AG09309 (cell line): Measurements from ENCODE around the gene KIAA0513.
A peak's percentile ranks its signal among the peaks of the same experiment; 100 is the strongest.

Experiments used
- DNase-seq: peaks from one replicate; pipeline ENCODE4 v3.0.0-alpha.2; 2010; ENCODE audit warnings: low read depth
- H3K4me3 ChIP-seq: 2 replicates; pipeline ENCODE4 v1.5.1; 2011; ENCODE audit warnings: mild to moderate bottlenecking, low read depth, low read length, moderate library complexity; ENCODE audit not compliant: control insufficient read depth
- TF ChIP-seq, protein P1 (sequence below): IDR thresholded peaks from 2 replicates; pipeline ENCODE4 v1.5.1; 2011; ENCODE audit warnings: mild to moderate bottlenecking, low read depth, low read length, inconsistent platforms; ENCODE audit not compliant: insufficient read depth, control insufficient read depth; ENCODE audit errors: missing control alignments

Gene KIAA0513

GRCh38 chr16:85126394-85126704 is 98.8 kb downstream of the KIAA0513 start:
- DNase-seq = no peak
- TF ChIP-seq, protein P1, sequence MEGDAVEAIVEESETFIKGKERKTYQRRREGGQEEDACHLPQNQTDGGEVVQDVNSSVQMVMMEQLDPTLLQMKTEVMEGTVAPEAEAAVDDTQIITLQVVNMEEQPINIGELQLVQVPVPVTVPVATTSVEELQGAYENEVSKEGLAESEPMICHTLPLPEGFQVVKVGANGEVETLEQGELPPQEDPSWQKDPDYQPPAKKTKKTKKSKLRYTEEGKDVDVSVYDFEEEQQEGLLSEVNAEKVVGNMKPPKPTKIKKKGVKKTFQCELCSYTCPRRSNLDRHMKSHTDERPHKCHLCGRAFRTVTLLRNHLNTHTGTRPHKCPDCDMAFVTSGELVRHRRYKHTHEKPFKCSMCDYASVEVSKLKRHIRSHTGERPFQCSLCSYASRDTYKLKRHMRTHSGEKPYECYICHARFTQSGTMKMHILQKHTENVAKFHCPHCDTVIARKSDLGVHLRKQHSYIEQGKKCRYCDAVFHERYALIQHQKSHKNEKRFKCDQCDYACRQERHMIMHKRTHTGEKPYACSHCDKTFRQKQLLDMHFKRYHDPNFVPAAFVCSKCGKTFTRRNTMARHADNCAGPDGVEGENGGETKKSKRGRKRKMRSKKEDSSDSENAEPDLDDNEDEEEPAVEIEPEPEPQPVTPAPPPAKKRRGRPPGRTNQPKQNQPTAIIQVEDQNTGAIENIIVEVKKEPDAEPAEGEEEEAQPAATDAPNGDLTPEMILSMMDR = no peak

DNA sequence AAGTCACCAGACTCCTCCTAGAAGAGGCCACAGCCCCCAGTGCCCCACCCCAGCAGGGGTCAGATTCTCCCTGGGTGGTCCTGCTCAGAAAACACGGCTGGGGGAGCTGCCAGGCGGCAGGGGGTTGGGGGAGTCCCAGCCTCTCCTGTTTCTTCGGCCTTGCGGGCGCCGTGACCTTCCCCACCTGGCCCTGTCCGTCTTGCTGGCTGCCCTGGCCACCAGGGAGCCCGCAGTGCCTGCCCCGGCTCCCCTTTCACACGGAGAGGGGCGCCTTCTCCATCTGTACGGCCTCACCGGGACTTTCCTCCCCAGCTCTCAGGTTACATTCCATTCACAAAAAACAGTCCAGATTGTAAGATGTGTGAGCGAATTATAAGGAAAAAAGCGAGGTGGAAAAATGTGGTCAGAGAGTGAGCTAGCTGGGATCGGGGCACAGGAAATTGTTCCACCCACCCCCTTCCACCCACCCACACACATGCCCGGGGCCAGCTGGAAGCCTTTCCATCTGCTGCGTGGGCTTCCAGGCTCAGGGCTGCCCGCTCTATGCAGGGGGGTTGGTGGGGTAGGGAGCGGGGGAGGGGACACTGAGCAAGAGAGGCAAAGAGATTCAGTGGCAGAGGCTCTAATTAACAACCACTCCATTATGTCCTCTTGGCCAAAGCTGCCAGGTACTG is 99.2 kb downstream of the KIAA0513 start:
- TF ChIP-seq, protein P1 = no peak
- DNase-seq = peak; percentile 35
- H3K4me3 ChIP-seq = no peak overlapping the region; the same call in 1 of the 2 replicates

More at GRCh38 chr16:85126394-85126704, 98.8 kb downstream of the KIAA0513 start:
- H3K4me3 ChIP-seq = no peak overlapping the region

DNA sequence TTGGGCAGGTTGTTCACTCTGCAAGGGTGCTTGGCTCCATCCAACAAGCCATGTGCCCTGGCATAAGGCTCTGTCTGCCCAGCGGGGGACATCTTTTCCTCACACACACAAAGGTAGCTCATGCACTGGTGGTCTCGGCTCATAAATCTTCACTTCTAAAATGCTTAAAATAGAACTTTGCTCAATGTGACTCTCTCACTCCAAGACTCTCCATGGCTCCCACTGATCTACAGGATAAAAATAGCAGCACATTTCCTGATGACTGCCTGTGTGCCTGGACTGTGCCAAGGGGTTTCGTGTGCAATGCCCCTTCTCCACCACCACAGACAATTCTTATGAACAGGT is 99.8 kb downstream of the KIAA0513 start:
- TF ChIP-seq, protein P1 = no peak
- no peak overlapping the region for H3K4me3 ChIP-seq
- DNase-seq = no peak

DNA sequence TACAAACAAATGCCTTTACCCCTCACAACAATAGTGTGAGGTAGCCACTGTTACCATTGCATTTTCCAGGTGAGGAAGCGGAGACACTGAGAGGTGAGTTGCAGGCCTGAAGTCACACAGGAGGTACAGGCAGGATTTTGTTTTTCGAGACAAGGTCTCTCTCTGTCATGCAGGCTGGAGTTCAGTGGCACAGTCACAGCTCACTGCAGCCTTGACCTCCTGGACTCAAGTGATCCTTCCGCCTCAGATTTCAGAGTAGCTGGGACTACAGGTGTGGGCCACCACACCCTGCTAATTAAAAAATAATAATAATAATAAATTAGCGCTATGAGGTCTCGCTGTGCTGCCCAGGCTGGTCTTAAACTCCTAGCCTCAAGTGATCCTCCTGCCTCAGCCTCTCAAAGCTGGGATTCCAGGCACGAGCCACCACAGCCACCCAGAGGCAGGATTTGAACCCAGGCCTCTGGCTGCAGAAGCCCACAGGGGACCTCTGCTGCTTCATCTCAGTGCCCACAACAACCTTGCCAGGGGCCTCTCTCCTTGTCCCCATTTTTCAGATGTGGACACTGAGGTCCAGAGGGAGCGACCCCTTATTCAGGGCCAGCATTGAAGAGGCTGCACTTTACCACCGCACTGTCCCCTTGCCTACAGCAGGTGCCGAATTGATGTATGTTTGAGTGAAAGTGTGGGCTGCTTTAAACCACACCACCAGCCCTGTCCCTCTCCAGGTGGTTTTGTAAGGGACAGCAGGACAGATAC is 100.7 kb downstream of the KIAA0513 start:
- H3K4me3 ChIP-seq = no peak overlapping the region
- DNase-seq = no peak
- TF ChIP-seq, protein P1 = no peak

DNA sequence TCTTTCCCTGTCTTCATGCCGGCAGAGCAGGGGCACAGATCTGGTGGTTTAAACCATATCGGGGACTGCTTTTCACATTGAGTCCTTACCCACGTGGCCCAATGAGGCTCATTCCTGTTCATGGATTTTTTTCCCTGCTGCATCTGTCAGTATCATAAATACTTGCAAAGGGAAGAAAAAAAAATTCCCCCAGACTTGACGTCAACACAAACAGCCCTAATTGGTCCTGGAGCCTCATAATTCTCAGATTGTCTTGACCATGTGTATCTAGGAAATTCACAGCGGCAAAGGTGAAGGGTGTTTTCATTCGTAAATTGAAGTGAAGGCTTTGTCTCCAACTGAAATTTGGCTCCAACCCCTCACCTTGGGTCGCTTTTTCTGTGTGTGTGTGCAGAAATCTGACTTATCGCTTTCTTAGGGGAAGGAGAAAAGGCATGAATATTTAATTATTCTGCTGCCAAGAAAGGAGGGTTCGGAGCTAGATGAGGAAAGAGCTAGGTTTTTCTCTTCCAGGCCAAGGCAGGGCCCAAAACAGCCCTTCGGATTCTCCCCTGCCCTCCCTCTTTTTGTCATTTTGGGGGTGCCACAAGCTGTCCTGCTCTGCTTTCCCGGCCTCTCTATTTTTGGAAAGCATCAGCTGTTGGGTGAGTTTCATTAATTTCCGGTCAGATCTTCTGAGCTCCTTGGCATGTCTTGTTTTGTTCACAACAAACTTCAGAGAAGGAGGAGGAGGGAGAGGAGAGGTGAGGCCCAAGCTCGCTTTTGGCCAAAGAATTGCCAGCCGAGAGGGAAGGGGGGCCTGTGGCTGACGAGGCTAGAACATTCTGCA is 102.5 kb downstream of the KIAA0513 start:
- DNase-seq = no peak
- TF ChIP-seq, protein P1 = no peak
- no peak overlapping the region for H3K4me3 ChIP-seq

DNA sequence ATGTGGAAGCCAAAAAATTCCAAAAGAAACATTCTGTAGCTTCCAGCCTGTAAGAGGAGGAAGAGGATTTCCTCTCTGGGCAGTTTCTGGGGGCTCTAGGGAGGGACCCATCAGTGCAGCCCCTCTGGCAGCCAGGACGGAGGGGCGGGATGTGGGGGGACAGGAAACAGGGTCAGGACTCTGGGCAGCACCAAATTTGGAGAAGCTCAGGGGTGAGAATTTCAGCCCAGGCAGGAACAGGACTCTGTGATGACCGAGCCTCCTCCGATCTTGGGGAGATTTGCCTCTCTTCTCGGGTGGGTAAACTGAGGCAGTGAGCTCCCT is 103.1 kb downstream of the KIAA0513 start:
- TF ChIP-seq, protein P1 = no peak
- no peak overlapping the region for H3K4me3 ChIP-seq
- DNase-seq = no peak
